WI38 (cell line): Measurements from ENCODE around the gene BRINP2.

Experiments
- H3K4me3 ChIP-seq: 2 replicates; pipeline ENCODE4 v1.5.1; 2011; ENCODE audit warnings: low read depth, mild to moderate bottlenecking, control low read depth, low read length
- TF ChIP-seq, protein P1 (sequence below): IDR thresholded peaks from 2 replicates; pipeline ENCODE4 v1.5.1; 2012; ENCODE audit warnings: low read depth, mild to moderate bottlenecking, control low read depth, low read length

The BRINP2 gene

GRCh38 chr1:177287270-177287669, 116.5 kb downstream of the BRINP2 start:
- TF ChIP-seq, protein P1, sequence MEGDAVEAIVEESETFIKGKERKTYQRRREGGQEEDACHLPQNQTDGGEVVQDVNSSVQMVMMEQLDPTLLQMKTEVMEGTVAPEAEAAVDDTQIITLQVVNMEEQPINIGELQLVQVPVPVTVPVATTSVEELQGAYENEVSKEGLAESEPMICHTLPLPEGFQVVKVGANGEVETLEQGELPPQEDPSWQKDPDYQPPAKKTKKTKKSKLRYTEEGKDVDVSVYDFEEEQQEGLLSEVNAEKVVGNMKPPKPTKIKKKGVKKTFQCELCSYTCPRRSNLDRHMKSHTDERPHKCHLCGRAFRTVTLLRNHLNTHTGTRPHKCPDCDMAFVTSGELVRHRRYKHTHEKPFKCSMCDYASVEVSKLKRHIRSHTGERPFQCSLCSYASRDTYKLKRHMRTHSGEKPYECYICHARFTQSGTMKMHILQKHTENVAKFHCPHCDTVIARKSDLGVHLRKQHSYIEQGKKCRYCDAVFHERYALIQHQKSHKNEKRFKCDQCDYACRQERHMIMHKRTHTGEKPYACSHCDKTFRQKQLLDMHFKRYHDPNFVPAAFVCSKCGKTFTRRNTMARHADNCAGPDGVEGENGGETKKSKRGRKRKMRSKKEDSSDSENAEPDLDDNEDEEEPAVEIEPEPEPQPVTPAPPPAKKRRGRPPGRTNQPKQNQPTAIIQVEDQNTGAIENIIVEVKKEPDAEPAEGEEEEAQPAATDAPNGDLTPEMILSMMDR: no peak
- no peak overlapping the region for H3K4me3 ChIP-seq

- H3K4me3 ChIP-seq: no peak overlapping the region
- TF ChIP-seq, protein P1: no peak
Observed at GRCh38 chr1:177287994-177288393, 117.2 kb downstream of the BRINP2 start.

DNA sequence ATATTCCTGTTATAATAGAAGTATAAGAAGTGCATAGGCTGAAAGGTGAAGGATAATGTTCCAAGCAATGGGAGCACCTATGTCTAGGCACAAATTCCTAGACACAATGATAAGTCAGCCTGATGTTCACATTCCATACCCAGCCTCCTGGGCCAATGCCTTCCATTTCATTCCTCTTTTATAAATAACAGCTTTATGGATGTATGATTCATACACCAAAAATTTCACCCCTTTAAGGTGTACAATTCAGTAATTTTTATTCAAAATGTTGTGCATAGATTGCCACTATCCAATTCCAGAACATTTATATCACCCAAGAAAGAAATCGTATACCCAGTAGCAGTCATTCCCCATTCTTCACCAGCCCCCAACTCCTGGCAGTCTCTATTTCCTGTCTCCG, 118.8 kb downstream of the BRINP2 start:
- H3K4me3 ChIP-seq: no peak overlapping the region
- TF ChIP-seq, protein P1: no peak

GRCh38 chr1:177300431-177300830, 129.7 kb downstream of the BRINP2 start:
- TF ChIP-seq, protein P1: no peak

DNA sequence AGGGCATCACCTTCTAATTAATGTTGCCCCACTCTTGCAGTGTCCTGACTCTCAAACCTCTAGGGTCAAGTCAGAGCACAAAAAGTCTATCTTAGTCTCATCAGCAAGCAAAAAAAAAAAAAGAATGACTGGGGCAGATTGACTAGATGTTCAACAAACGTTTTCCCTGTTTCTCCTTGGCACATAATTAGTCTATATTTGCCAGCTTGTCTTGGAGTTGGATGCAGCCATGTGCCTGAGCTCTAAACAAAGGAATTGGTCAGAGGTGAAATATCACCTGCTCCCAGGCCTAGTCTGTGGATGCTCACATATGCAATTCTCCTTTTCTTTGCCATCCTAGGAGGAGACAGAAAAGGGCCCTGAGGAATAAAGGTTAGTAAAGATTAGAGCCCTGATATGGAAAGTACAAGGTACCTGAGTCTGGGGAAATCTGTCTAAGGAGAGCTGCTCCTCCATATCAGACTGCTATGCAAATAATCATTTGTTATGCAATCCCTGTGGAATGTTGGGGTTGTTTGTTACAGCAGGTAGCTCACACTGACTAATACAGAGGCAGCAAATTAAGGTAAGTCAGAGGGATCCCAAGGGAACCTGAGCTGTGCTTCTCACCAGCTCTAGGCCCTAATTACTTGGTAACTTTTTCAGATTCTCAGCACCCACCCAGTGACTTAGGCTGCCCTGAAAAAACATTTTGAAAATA, 130.8 kb downstream of the BRINP2 start:
- TF ChIP-seq, protein P1: no peak
- no peak overlapping the region for H3K4me3 ChIP-seq

More at GRCh38 chr1:177300431-177300830, 129.7 kb downstream of the BRINP2 start:
- H3K4me3 ChIP-seq: no peak overlapping the region

DNA sequence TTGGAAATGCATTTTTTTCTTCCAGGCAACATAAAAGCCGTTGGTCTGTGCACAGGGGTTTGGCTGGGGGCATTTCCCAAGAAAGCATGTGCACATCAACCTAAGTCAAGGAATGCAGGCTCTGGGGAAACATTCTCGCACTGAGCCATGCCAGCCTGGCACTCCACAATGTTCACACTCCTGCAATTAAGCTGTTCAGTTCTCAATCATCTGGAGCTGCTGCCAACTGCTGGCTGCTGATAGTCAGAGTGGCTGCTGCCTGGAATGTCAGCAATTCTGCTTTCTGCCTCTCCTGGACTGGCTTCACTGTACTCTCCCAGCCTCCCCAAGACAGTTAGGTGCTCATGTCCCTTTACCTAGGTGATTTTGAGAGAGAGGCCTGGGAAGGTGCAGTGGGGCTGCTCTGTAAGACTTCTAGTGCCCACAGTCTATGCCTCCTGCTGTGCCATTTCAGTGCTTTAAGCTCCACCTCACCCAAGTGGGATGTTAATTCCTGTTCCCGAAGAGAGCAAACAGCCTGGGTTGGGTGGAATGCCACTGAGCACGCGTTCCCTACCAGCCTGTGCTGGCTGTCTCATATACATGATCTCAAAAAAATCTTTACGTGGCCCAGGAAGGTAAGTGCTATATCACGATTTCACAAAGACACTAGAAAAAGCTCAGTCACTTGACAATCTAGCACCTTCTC, 131.7 kb downstream of the BRINP2 start:
- no peak overlapping the region for H3K4me3 ChIP-seq
- TF ChIP-seq, protein P1: no peak
